ENCODE measurements around the gene SP140.
"Not testable (repeated sequence)": the region's sequence is repeated elsewhere in the genome, so short reads cannot be mapped to it uniquely, and the experiment has no call there.

The SP140 gene

DNA sequence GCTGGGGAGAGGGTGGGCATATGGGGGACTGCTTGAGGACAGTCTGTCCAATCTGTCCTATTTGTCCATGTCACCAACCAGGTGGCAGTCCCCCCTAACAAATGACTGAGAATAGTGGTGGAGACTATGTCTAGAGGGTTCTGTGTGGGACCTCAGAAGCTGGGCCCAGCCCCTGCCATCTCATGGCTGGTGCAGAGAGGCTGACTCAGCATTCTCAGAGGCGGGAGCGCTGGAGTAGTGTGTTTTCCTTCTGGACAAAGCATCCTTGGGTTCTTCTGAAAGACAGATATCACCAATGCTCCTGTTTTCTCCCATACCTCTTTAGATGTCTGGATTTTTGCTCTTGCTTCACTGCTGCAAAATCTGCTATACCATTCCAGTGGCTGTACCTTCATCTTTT is 57.4 kb downstream of the SP140 start:
- Histone ChIP-seq H3K79me1 (replicated peaks; ENCODE audit: low read length, poor library complexity, severe bottlenecking) (no peaks in the 10 kb centered on the region), H3K18ac (ENCODE audit: low read depth in 1 of 2, low read length in 2 of 2) (no peak overlapping the region), H4K8ac (ENCODE audit: low read length) (no peak overlapping the region), H2BK5ac (ENCODE audit: low read depth, low read length, poor library complexity, severe bottlenecking) (no peak overlapping the region), H3K9me3 (ENCODE audit: control insufficient read depth, low read length) (peaks cover 5% of the 10 kb centered on the region), H3K4me2 (ENCODE audit: low read length, poor library complexity, severe bottlenecking) (no peak overlapping the region), H3K4me3 (ENCODE audit: insufficient read depth in 1 of 2, low read depth in 1 of 2, low read length in 2 of 2) (no peak overlapping the region), H3K27me3 (ENCODE audit: control insufficient read depth in 1 of 2, insufficient read depth in 1 of 2, low read length in 2 of 2) (no peaks in the 10 kb centered on the region), H4K91ac (ENCODE audit: low read length) (no peak overlapping the region), H3K9ac (ENCODE audit: low read length) (no peak overlapping the region), H2BK15ac (ENCODE audit: low read depth, poor library complexity, severe bottlenecking) (no peak overlapping the region), H2AFZ (ENCODE audit: low read depth, low read length) (no peak overlapping the region), H2AK5ac (ENCODE audit: low read length, severe bottlenecking) (no peak overlapping the region), H3K14ac (ENCODE audit: low read length in 2 of 2) (no peak overlapping the region), H3K23ac (ENCODE audit: low read length in 2 of 2) (no peak overlapping the region), H2BK12ac (ENCODE audit: low read length in 2 of 2) (no peak overlapping the region), H3K4ac (ENCODE audit: low read depth in 1 of 2, low read length in 2 of 2) (no peak overlapping the region), H2BK120ac (ENCODE audit: low read depth, low read length) (no peak overlapping the region), H3K27ac (ENCODE audit: low read length, poor library complexity, severe bottlenecking) (no peak overlapping the region), H3K36me3 (ENCODE audit: control insufficient read depth in 1 of 2, insufficient read depth in 2 of 2, low read depth in 1 of 2, low read length in 2 of 2) (no peaks in the 10 kb centered on the region), H3K4me1 (ENCODE audit: control insufficient read depth, insufficient read depth, low read depth, low read length) (no peaks in the 10 kb centered on the region)
- no peak for DNase-seq
- WGBS, result no CpG with 5 or more reads among the region's 2 CpGs

DNA sequence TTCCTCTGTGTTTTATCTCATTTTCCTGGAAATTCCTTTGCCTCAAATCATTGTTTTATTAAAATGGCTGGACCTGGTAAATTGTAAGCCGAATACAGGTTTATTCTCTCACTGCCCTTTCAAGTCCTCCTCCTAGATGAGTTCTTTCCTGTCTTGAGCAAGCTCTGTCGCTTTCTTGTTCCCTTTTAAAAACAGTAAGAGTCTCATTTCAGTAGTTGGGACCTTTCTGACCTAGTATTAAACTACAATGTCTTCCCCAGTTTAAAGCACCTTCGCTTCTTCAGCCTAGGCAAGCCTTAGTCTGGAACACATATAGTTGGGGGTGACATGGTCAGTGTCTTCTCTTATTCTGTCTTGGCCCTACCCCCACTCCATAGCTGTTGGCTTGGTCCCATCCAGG is 60.5 kb downstream of the SP140 start:
- Histone ChIP-seq H2BK5ac (ENCODE audit: low read depth, low read length, poor library complexity, severe bottlenecking) (no peak overlapping the region), H4K8ac (ENCODE audit: low read length) (no peak overlapping the region), H2BK15ac (ENCODE audit: low read depth, poor library complexity, severe bottlenecking) (no peak overlapping the region), H3K27ac (ENCODE audit: low read length, poor library complexity, severe bottlenecking) (no peak overlapping the region), H3K9ac (ENCODE audit: low read length) (no peak overlapping the region), H3K4ac (ENCODE audit: low read depth in 1 of 2, low read length in 2 of 2) (no peak overlapping the region), H3K18ac (ENCODE audit: low read depth in 1 of 2, low read length in 2 of 2) (no peak overlapping the region), H3K23ac (ENCODE audit: low read length in 2 of 2) (no peak overlapping the region), H3K9me3 (ENCODE audit: control insufficient read depth, low read length) (no peaks in the 10 kb centered on the region), H3K79me1 (replicated peaks; ENCODE audit: low read length, poor library complexity, severe bottlenecking) (no peaks in the 10 kb centered on the region), H3K4me3 (ENCODE audit: insufficient read depth in 1 of 2, low read depth in 1 of 2, low read length in 2 of 2) (no peak overlapping the region), H2AFZ (ENCODE audit: low read depth, low read length) (no peak overlapping the region), H3K27me3 (ENCODE audit: control insufficient read depth in 1 of 2, insufficient read depth in 1 of 2, low read length in 2 of 2) (no peaks in the 10 kb centered on the region), H2BK120ac (ENCODE audit: low read depth, low read length) (no peak overlapping the region), H2AK5ac (ENCODE audit: low read length, severe bottlenecking) (no peak overlapping the region), H2BK12ac (ENCODE audit: low read length in 2 of 2) (no peak overlapping the region), H3K36me3 (ENCODE audit: control insufficient read depth in 1 of 2, insufficient read depth in 2 of 2, low read depth in 1 of 2, low read length in 2 of 2) (no peaks in the 10 kb centered on the region), H3K4me1 (ENCODE audit: control insufficient read depth, insufficient read depth, low read depth, low read length) (no peaks in the 10 kb centered on the region), H3K4me2 (ENCODE audit: low read length, poor library complexity, severe bottlenecking) (no peak overlapping the region), H3K14ac (ENCODE audit: low read length in 2 of 2) (no peak overlapping the region), H4K91ac (ENCODE audit: low read length) (no peak overlapping the region)
- DNase-seq, result no peak
- WGBS, result 78% methylated on average over 2 of the region's 3 CpGs

DNA sequence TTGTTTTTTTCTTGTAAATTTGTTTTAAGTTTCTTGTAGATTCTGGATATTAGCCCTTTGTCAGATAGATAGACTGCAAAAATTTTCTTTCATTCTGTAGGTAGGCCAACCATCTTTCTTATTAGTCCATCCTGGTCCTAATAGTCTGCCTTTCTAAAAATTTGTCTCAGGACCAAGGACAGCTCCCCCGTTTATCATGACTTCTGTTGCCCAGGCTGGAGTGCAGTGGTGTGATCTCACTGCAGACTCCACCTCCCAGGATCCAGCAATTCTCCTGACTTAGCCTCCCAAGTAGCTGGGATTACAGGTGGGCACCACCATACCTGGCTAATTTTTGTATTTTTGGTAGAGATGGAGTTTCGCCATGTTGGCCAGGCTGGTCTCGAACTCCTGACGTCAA is 63.8 kb downstream of the SP140 start:
- not testable (repeated sequence) for H3K14ac ChIP-seq (ENCODE audit: low read length in 2 of 2); H2BK5ac ChIP-seq (ENCODE audit: low read depth, low read length, poor library complexity, severe bottlenecking); H4K8ac ChIP-seq (ENCODE audit: low read length); H3K9me3 ChIP-seq (ENCODE audit: control insufficient read depth, low read length); H3K4me2 ChIP-seq (ENCODE audit: low read length, poor library complexity, severe bottlenecking); H3K27me3 ChIP-seq (ENCODE audit: control insufficient read depth in 1 of 2, insufficient read depth in 1 of 2, low read length in 2 of 2); H4K91ac ChIP-seq (ENCODE audit: low read length); H3K18ac ChIP-seq (ENCODE audit: low read depth in 1 of 2, low read length in 2 of 2); H2BK120ac ChIP-seq (ENCODE audit: low read depth, low read length); H3K79me1 ChIP-seq (replicated peaks; ENCODE audit: low read length, poor library complexity, severe bottlenecking); H3K4ac ChIP-seq (ENCODE audit: low read depth in 1 of 2, low read length in 2 of 2); H3K36me3 ChIP-seq (ENCODE audit: control insufficient read depth in 1 of 2, insufficient read depth in 2 of 2, low read depth in 1 of 2, low read length in 2 of 2); H3K4me1 ChIP-seq (ENCODE audit: control insufficient read depth, insufficient read depth, low read depth, low read length); H2BK12ac ChIP-seq (ENCODE audit: low read length in 2 of 2); H2AK5ac ChIP-seq (ENCODE audit: low read length, severe bottlenecking); H3K23ac ChIP-seq (ENCODE audit: low read length in 2 of 2); H3K4me3 ChIP-seq (ENCODE audit: insufficient read depth in 1 of 2, low read depth in 1 of 2, low read length in 2 of 2); H2BK15ac ChIP-seq (ENCODE audit: low read depth, poor library complexity, severe bottlenecking); H3K9ac ChIP-seq (ENCODE audit: low read length); H3K27ac ChIP-seq (ENCODE audit: low read length, poor library complexity, severe bottlenecking); H2AFZ ChIP-seq (ENCODE audit: low read depth, low read length)
- DNase-seq, result peak; percentile 33
- WGBS, result 91% methylated on average over 4 of the region's 4 CpGs

DNA sequence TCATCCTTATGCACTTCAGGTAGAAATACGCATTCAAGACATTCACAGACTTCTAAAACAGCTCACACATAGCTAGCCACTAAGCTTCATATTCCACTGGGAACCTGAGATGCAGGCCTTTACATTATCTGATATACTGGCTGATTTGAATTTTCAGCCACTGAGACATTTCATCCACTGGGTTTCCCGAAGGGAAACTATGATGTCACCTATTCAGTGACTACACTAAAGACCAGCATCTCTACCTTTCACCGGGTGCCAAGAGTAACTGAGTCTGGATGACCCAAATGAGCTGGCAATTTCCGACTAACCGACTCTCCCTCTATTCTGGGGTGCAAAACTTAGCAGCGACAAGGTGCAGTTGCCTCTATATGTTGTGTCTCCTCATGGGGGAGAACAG is 69.7 kb downstream of the SP140 start:
- no peak overlapping the region for H4K91ac ChIP-seq (ENCODE audit: low read length)
- no peaks in the 10 kb centered on the region for H3K27me3 ChIP-seq (ENCODE audit: control insufficient read depth in 1 of 2, insufficient read depth in 1 of 2, low read length in 2 of 2)
- H3K36me3 ChIP-seq (ENCODE audit: control insufficient read depth in 1 of 2, insufficient read depth in 2 of 2, low read depth in 1 of 2, low read length in 2 of 2), result no peaks in the 10 kb centered on the region
- no peak overlapping the region for H4K8ac ChIP-seq (ENCODE audit: low read length)
- no peak overlapping the region for H2BK12ac ChIP-seq (ENCODE audit: low read length in 2 of 2)
- no peak overlapping the region for H3K27ac ChIP-seq (ENCODE audit: low read length, poor library complexity, severe bottlenecking)
- no peak overlapping the region for H2BK5ac ChIP-seq (ENCODE audit: low read depth, low read length, poor library complexity, severe bottlenecking)
- no peak overlapping the region for H3K4me3 ChIP-seq (ENCODE audit: insufficient read depth in 1 of 2, low read depth in 1 of 2, low read length in 2 of 2)
- no peak overlapping the region for H3K14ac ChIP-seq (ENCODE audit: low read length in 2 of 2)
- WGBS, result 85% methylated on average over 6 of the region's 6 CpGs
- DNase-seq, result no peak
- no peak overlapping the region for H3K4me2 ChIP-seq (ENCODE audit: low read length, poor library complexity, severe bottlenecking)
- H2BK120ac ChIP-seq (ENCODE audit: low read depth, low read length), result no peak overlapping the region
- H2AFZ ChIP-seq (ENCODE audit: low read depth, low read length), result no peak overlapping the region
- H3K4me1 ChIP-seq (ENCODE audit: control insufficient read depth, insufficient read depth, low read depth, low read length), result no peaks in the 10 kb centered on the region
- H3K9me3 ChIP-seq (ENCODE audit: control insufficient read depth, low read length), result peaks cover 6% of the 10 kb centered on the region
- H2AK5ac ChIP-seq (ENCODE audit: low read length, severe bottlenecking), result no peak overlapping the region
- no peak overlapping the region for H3K18ac ChIP-seq (ENCODE audit: low read depth in 1 of 2, low read length in 2 of 2)
- no peak overlapping the region for H3K9ac ChIP-seq (ENCODE audit: low read length)
- no peak overlapping the region for H3K4ac ChIP-seq (ENCODE audit: low read depth in 1 of 2, low read length in 2 of 2)
- H3K79me1 ChIP-seq (replicated peaks; ENCODE audit: low read length, poor library complexity, severe bottlenecking), result no peaks in the 10 kb centered on the region
- H2BK15ac ChIP-seq (ENCODE audit: low read depth, poor library complexity, severe bottlenecking), result no peak overlapping the region
- no peak overlapping the region for H3K23ac ChIP-seq (ENCODE audit: low read length in 2 of 2)

All from mesenchymal stem cell (in vitro differentiated cells and primary cell).